ENCODE results near the gene TP53BP1. TPM values are rescaled to one million over a fixed set of nuclear protein-coding genes. Genes with fewer than 3 reads are reported as not detected.

Gene TP53BP1
- total RNA-seq, 2 donors from 2014 or later: 33.2 to 35.0 TPM

- no peak overlapping the region for H3K4me3 Mint-ChIP-seq
- DNase-seq (no peak), ATAC-seq (replicated peaks in 1 of 2) (no peak)
- no peaks in the 10 kb centered on the region for H3K9me3 Mint-ChIP-seq
- peak overlapping the region; percentile 27 for H3K27ac Mint-ChIP-seq
- H3K27me3 Mint-ChIP-seq (ENCODE audit: low read depth): no peaks in the 10 kb centered on the region
- peaks cover 12% of the 10 kb centered on the region for H3K4me1 Mint-ChIP-seq (ENCODE audit: low read depth)
- H3K36me3 Mint-ChIP-seq (ENCODE audit: insufficient read depth in 2 of 2): peaks cover 2 to 3% of the 10 kb centered on the region in 2 donors
Observed at GRCh38 chr15:43446344-43446743, 46.6 kb downstream of the TP53BP1 start.

- Mint-ChIP-seq H3K27ac (peak overlapping the region; percentile 76), H3K4me3 (peak overlapping the region; percentile 25 to 52), H3K27me3 (ENCODE audit: low read depth) (no peaks in the 10 kb centered on the region), H3K36me3 (ENCODE audit: insufficient read depth in 2 of 2) (peaks cover under 1 to 4% of the 10 kb centered on the region in 2 donors), H3K4me1 (ENCODE audit: low read depth) (peaks cover 12% of the 10 kb centered on the region), H3K9me3 (no peaks in the 10 kb centered on the region)
- DNase-seq (peak in 1 of 2 donors; percentile 6), ATAC-seq (replicated peaks in 1 of 2) (peak; percentile 72 to 74)
Observed at GRCh38 chr15:43441316-43441715, 51.6 kb downstream of the TP53BP1 start.

GRCh38 chr15:43440721-43441281 lies 52.2 kb downstream of the TP53BP1 start:
- H3K27ac Mint-ChIP-seq: peak overlapping the region; percentile 76
- H3K4me1 Mint-ChIP-seq (ENCODE audit: low read depth): peaks cover 12% of the 10 kb centered on the region
- H3K9me3 Mint-ChIP-seq: no peaks in the 10 kb centered on the region
- peak; percentile 52 to 56 for DNase-seq
- peaks cover 0 to 4% of the 10 kb centered on the region in 2 donors for H3K36me3 Mint-ChIP-seq (ENCODE audit: insufficient read depth in 2 of 2)
- peak; percentile 96 to 98 for ATAC-seq (replicated peaks in 1 of 2)
- H3K27me3 Mint-ChIP-seq (ENCODE audit: low read depth): no peaks in the 10 kb centered on the region
- H3K4me3 Mint-ChIP-seq: peak overlapping the region; percentile 52

- Mint-ChIP-seq H3K27me3 (ENCODE audit: low read depth) (no peaks in the 10 kb centered on the region), H3K4me3 (no peak overlapping the region), H3K36me3 (ENCODE audit: insufficient read depth in 2 of 2) (peaks cover 0 to 4% of the 10 kb centered on the region in 2 donors), H3K4me1 (ENCODE audit: low read depth) (peaks cover 12% of the 10 kb centered on the region), H3K9me3 (no peaks in the 10 kb centered on the region), H3K27ac (no peak overlapping the region)
- DNase-seq: no peak
- no peak for ATAC-seq (replicated peaks in 1 of 2)
Observed at GRCh38 chr15:43439268-43439667, 53.7 kb downstream of the TP53BP1 start.

GRCh38 chr15:43436395-43436794 lies 56.6 kb downstream of the TP53BP1 start:
- peaks cover 10% of the 10 kb centered on the region for H3K4me1 Mint-ChIP-seq (ENCODE audit: low read depth)
- no peaks in the 10 kb centered on the region for H3K9me3 Mint-ChIP-seq
- no peak for DNase-seq
- ATAC-seq (replicated peaks in 1 of 2): no peak
- no peak overlapping the region for H3K4me3 Mint-ChIP-seq
- H3K27me3 Mint-ChIP-seq (ENCODE audit: low read depth): no peaks in the 10 kb centered on the region
- peaks cover 2 to 4% of the 10 kb centered on the region in 2 donors for H3K36me3 Mint-ChIP-seq (ENCODE audit: insufficient read depth in 2 of 2)
- no peak overlapping the region for H3K27ac Mint-ChIP-seq

- DNase-seq: no peak
- H3K9me3 Mint-ChIP-seq: no peaks in the 10 kb centered on the region
- no peak for ATAC-seq (replicated peaks in 1 of 2)
- no peak overlapping the region for H3K27ac Mint-ChIP-seq
- peaks cover 2 to 4% of the 10 kb centered on the region in 2 donors for H3K36me3 Mint-ChIP-seq (ENCODE audit: insufficient read depth in 2 of 2)
- H3K4me3 Mint-ChIP-seq: no peak overlapping the region
- no peaks in the 10 kb centered on the region for H3K4me1 Mint-ChIP-seq (ENCODE audit: low read depth)
- H3K27me3 Mint-ChIP-seq (ENCODE audit: low read depth): no peaks in the 10 kb centered on the region
Observed at GRCh38 chr15:43434446-43434845, 58.5 kb downstream of the TP53BP1 start.

- peak overlapping the region; percentile 45 for H3K27ac Mint-ChIP-seq
- ATAC-seq (replicated peaks in 1 of 2): no peak
- DNase-seq: no peak
- no peak overlapping the region for H3K4me3 Mint-ChIP-seq
- H3K4me1 Mint-ChIP-seq (ENCODE audit: low read depth): no peaks in the 10 kb centered on the region
- no peaks in the 10 kb centered on the region for H3K27me3 Mint-ChIP-seq (ENCODE audit: low read depth)
- no peaks in the 10 kb centered on the region for H3K9me3 Mint-ChIP-seq
- H3K36me3 Mint-ChIP-seq (ENCODE audit: insufficient read depth in 2 of 2): peaks cover 2 to 4% of the 10 kb centered on the region in 2 donors
Observed at GRCh38 chr15:43433661-43434303, 59.2 kb downstream of the TP53BP1 start.

GRCh38 chr15:43433165-43433564 lies 59.8 kb downstream of the TP53BP1 start:
- Mint-ChIP-seq H3K9me3 (no peaks in the 10 kb centered on the region), H3K36me3 (ENCODE audit: insufficient read depth in 2 of 2) (peaks cover 2 to 4% of the 10 kb centered on the region in 2 donors), H3K4me3 (no peak overlapping the region), H3K27me3 (ENCODE audit: low read depth) (no peaks in the 10 kb centered on the region), H3K4me1 (ENCODE audit: low read depth) (no peaks in the 10 kb centered on the region), H3K27ac (no peak overlapping the region)
- DNase-seq (no peak), ATAC-seq (replicated peaks in 1 of 2) (no peak)

GRCh38 chr15:43429687-43430086 lies 63.3 kb downstream of the TP53BP1 start:
- no peak for ATAC-seq (replicated peaks in 1 of 2)
- Mint-ChIP-seq H3K4me3 (no peak overlapping the region), H3K4me1 (ENCODE audit: low read depth) (no peaks in the 10 kb centered on the region), H3K27me3 (ENCODE audit: low read depth) (no peaks in the 10 kb centered on the region), H3K36me3 (ENCODE audit: insufficient read depth in 2 of 2) (peaks cover 0 to 4% of the 10 kb centered on the region in 2 donors), H3K27ac (no peak overlapping the region), H3K9me3 (no peaks in the 10 kb centered on the region)
- DNase-seq: no peak

GRCh38 chr15:43423793-43424192 lies 69.2 kb downstream of the TP53BP1 start:
- H3K27me3 Mint-ChIP-seq (ENCODE audit: low read depth): no peaks in the 10 kb centered on the region
- no peak for DNase-seq
- H3K9me3 Mint-ChIP-seq: no peaks in the 10 kb centered on the region
- no peak overlapping the region for H3K4me3 Mint-ChIP-seq
- peaks cover 6 to 12% of the 10 kb centered on the region in 2 donors for H3K36me3 Mint-ChIP-seq (ENCODE audit: insufficient read depth in 2 of 2)
- H3K4me1 Mint-ChIP-seq (ENCODE audit: low read depth): peaks cover 4% of the 10 kb centered on the region
- peak overlapping the region; percentile 2 for H3K27ac Mint-ChIP-seq
- no peak for ATAC-seq (replicated peaks in 1 of 2)

GRCh38 chr15:43420876-43421275 lies 72.1 kb downstream of the TP53BP1 start:
- H3K36me3 Mint-ChIP-seq (ENCODE audit: insufficient read depth in 2 of 2): peaks cover 6 to 12% of the 10 kb centered on the region in 2 donors
- ATAC-seq (replicated peaks in 1 of 2) (no peak), DNase-seq (no peak)
- no peak overlapping the region for H3K4me3 Mint-ChIP-seq
- H3K27ac Mint-ChIP-seq: peak overlapping the region; percentile 52
- H3K27me3 Mint-ChIP-seq (ENCODE audit: low read depth): no peaks in the 10 kb centered on the region
- H3K9me3 Mint-ChIP-seq: no peaks in the 10 kb centered on the region
- H3K4me1 Mint-ChIP-seq (ENCODE audit: low read depth): peaks cover 4% of the 10 kb centered on the region

- Mint-ChIP-seq H3K9me3 (no peaks in the 10 kb centered on the region), H3K27me3 (ENCODE audit: low read depth) (no peaks in the 10 kb centered on the region), H3K4me3 (no peak overlapping the region), H3K4me1 (ENCODE audit: low read depth) (peaks cover 4% of the 10 kb centered on the region), H3K27ac (no peak overlapping the region), H3K36me3 (ENCODE audit: insufficient read depth in 2 of 2) (peaks cover 6 to 12% of the 10 kb centered on the region in 2 donors)
- no peak for DNase-seq
- no peak for ATAC-seq (replicated peaks in 1 of 2)
Observed at GRCh38 chr15:43420435-43420834, 72.5 kb downstream of the TP53BP1 start.

GRCh38 chr15:43414196-43414595 lies 78.8 kb downstream of the TP53BP1 start:
- Mint-ChIP-seq H3K4me3 (no peak overlapping the region), H3K36me3 (ENCODE audit: insufficient read depth in 2 of 2) (peaks cover 3 to 16% of the 10 kb centered on the region in 2 donors), H3K9me3 (no peaks in the 10 kb centered on the region), H3K27ac (peak overlapping the region; percentile 92), H3K4me1 (ENCODE audit: low read depth) (no peaks in the 10 kb centered on the region), H3K27me3 (ENCODE audit: low read depth) (no peaks in the 10 kb centered on the region)
- DNase-seq (no peak), ATAC-seq (replicated peaks in 1 of 2) (no peak)

GRCh38 chr15:43412096-43412495 lies 80.9 kb downstream of the TP53BP1 start:
- Mint-ChIP-seq H3K4me3 (no peak overlapping the region), H3K27me3 (ENCODE audit: low read depth) (no peaks in the 10 kb centered on the region), H3K4me1 (ENCODE audit: low read depth) (no peaks in the 10 kb centered on the region), H3K36me3 (ENCODE audit: insufficient read depth in 2 of 2) (peaks cover 11 to 25% of the 10 kb centered on the region in 2 donors), H3K9me3 (no peaks in the 10 kb centered on the region), H3K27ac (no peak overlapping the region)
- no peak for ATAC-seq (replicated peaks in 1 of 2)
- DNase-seq: no peak

All from activated T-cell treated with anti-CD3 and anti-CD28 coated beads, Interleukin-2, amount 50 U/mL, for 72 hours (primary cell).